Endothelial cell of umbilical vein (primary cell): Measurements from ENCODE around the gene SAMMSON.

Experiments
- POLR2A ChIP-seq: IDR thresholded peaks from 2 replicates; pipeline ENCODE4 v1.6.1; 2012; ENCODE audit warnings: low read depth, mild to moderate bottlenecking, control low read depth, low read length
- POLR2AphosphoS5 ChIP-seq: IDR thresholded peaks from 2 replicates; pipeline ENCODE4 v1.6.1; 2012; ENCODE audit warnings: low read depth, mild to moderate bottlenecking, control low read depth, low read length, moderate library complexity; ENCODE audit not compliant: insufficient read depth
- TF ChIP-seq, protein P1 (sequence below): IDR thresholded peaks from 2 replicates; pipeline ENCODE4 v1.6.1; 2011; ENCODE audit not compliant: insufficient read depth, insufficient read length
- TF ChIP-seq, protein P2 (sequence below), 2 donors: IDR thresholded peaks; 1 replicate in 1 of 2; 2 replicates in 1 of 2; pipeline ENCODE4 v1.5.1; 2011; ENCODE audit warnings: low read length in 2 of 2, mild to moderate bottlenecking in 2 of 2, moderate library complexity in 2 of 2, control low read depth in 1 of 2, inconsistent platforms in 1 of 2, low read depth in 1 of 2; ENCODE audit not compliant: insufficient read depth in 1 of 2; ENCODE audit errors: extremely low read depth in 1 of 2

DNA sequence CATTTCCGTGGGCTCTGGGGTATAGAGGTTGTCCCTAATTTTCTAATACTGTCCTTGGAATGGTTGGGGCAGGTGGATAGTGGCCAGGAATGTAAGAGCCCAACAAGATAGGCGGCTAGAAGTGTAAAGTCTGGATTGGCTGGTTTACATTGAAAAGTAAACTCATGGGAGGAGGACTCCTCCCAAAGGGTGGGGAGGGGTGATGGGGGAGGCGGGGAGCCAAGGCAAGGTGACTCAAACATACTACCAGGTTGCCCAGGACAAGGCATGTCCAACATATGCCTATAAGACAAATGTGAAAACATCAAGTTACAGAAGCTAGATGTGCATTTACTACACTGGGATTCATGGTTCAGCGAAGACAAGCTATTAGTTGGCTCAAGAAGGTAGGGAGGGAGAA, 14.3 kb upstream of the SAMMSON start:
- TF ChIP-seq, protein P1, sequence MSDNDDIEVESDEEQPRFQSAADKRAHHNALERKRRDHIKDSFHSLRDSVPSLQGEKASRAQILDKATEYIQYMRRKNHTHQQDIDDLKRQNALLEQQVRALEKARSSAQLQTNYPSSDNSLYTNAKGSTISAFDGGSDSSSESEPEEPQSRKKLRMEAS: no peak
- TF ChIP-seq, protein P2, sequence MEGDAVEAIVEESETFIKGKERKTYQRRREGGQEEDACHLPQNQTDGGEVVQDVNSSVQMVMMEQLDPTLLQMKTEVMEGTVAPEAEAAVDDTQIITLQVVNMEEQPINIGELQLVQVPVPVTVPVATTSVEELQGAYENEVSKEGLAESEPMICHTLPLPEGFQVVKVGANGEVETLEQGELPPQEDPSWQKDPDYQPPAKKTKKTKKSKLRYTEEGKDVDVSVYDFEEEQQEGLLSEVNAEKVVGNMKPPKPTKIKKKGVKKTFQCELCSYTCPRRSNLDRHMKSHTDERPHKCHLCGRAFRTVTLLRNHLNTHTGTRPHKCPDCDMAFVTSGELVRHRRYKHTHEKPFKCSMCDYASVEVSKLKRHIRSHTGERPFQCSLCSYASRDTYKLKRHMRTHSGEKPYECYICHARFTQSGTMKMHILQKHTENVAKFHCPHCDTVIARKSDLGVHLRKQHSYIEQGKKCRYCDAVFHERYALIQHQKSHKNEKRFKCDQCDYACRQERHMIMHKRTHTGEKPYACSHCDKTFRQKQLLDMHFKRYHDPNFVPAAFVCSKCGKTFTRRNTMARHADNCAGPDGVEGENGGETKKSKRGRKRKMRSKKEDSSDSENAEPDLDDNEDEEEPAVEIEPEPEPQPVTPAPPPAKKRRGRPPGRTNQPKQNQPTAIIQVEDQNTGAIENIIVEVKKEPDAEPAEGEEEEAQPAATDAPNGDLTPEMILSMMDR (IDR thresholded peaks at IDR 0.05; ENCODE audit: extremely low read depth in 1 of 2, insufficient read depth in 1 of 2, low read depth in 1 of 2, low read length in 2 of 2): no peak
- TF ChIP-seq POLR2A (no peak), POLR2AphosphoS5 (no peak)
